Measurements from ENCODE around the gene CHST2. TPM values are rescaled to one million over a fixed set of nuclear protein-coding genes. Genes with fewer than 3 reads are reported as not detected.

The CHST2 gene
- total RNA-seq, 2 donors from 2014 or later: 3.5 to 11.3 TPM

DNA sequence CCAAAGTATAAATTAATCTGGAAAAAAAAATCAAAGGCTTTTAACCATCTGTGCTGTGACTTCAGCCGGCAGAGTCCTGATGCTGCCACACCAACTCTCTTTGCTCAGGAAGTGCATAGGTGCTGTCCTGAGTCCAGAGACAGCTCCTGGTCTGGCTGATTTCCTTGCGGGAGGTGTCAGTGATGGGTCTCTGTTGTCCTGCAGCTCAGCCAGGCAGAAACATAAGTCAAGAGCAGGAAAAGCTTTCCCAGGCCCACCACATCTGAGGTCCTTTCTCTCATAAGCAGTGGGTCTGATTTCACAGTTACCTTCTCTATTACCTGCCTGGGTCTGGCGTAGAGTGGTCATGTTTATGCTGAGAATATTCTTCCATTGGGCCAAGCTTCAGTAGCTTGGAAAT, 19.4 kb downstream of the CHST2 start:
- Histone ChIP-seq H3K4me3 (no peak overlapping the region), H3K27me3 (replicated peaks; ENCODE audit: insufficient read depth) (no peaks in the 10 kb centered on the region), H3K9me3 (no peaks in the 10 kb centered on the region), H3K36me3 (no peaks in the 10 kb centered on the region), H3K27ac (no peak overlapping the region), H3K4me1 (ENCODE audit: control insufficient read depth in 1 of 2, low read depth in 2 of 2) (no peaks in the 10 kb centered on the region)
- TF ChIP-seq, protein P1, sequence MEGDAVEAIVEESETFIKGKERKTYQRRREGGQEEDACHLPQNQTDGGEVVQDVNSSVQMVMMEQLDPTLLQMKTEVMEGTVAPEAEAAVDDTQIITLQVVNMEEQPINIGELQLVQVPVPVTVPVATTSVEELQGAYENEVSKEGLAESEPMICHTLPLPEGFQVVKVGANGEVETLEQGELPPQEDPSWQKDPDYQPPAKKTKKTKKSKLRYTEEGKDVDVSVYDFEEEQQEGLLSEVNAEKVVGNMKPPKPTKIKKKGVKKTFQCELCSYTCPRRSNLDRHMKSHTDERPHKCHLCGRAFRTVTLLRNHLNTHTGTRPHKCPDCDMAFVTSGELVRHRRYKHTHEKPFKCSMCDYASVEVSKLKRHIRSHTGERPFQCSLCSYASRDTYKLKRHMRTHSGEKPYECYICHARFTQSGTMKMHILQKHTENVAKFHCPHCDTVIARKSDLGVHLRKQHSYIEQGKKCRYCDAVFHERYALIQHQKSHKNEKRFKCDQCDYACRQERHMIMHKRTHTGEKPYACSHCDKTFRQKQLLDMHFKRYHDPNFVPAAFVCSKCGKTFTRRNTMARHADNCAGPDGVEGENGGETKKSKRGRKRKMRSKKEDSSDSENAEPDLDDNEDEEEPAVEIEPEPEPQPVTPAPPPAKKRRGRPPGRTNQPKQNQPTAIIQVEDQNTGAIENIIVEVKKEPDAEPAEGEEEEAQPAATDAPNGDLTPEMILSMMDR (IDR thresholded peaks at IDR 0.05): no peak
- ATAC-seq (ENCODE audit: insufficient number of reproducible peaks, low FRiP score, low read depth) (no peak), DNase-seq (ENCODE audit: low spot score) (no peak)

DNA sequence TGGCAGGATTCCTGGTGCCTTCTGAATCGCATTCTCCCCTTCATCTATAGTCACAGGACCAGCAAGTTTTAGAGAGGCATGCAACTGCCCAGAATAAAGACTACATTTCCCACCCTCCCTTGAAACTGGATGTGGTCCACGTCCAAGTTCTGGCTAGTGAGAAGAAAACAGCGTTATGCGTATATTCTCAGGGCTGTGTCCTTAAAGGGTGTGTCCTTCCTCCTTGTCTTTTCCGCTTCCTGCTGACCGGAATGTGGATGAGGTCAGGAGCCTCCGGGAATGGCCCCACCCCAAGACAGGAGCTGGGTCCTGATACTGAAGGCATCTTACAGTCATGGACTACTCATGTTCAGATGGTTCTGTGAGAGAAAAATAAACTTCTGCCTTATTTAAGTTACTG, 20.2 kb downstream of the CHST2 start:
- TF ChIP-seq, protein P1 (IDR thresholded peaks at IDR 0.05): no peak
- Histone ChIP-seq H3K27me3 (replicated peaks; ENCODE audit: insufficient read depth) (no peaks in the 10 kb centered on the region), H3K4me3 (no peak overlapping the region), H3K9me3 (no peaks in the 10 kb centered on the region), H3K36me3 (no peaks in the 10 kb centered on the region), H3K27ac (no peak overlapping the region), H3K4me1 (ENCODE audit: control insufficient read depth in 1 of 2, low read depth in 2 of 2) (no peaks in the 10 kb centered on the region)
- DNase-seq (ENCODE audit: low spot score) (no peak), ATAC-seq (ENCODE audit: insufficient number of reproducible peaks, low FRiP score, low read depth) (no peak)

DNA sequence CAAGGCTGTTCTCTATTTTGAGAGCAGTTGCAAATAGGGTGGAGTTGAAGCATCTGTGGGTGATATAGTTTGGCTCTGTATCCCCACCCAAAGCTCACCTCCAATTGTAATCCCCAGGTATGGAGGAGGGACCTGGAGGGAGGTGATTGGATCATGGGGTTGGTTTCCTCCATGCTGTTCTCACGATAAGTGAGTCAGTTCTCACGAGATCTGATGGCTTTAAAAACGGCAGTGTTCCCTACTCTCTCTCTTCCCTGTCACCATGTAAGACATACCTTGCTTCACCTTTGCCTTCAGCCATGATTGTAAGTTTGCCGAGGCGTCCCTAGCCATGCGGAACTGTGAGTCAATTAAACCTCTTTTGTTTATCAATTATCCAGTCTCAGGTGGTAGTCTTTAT, 21.0 kb downstream of the CHST2 start:
- DNase-seq (ENCODE audit: low spot score): no peak
- no peak for ATAC-seq (ENCODE audit: insufficient number of reproducible peaks, low FRiP score, low read depth)
- H3K36me3 ChIP-seq: no peaks in the 10 kb centered on the region
- H3K4me1 ChIP-seq (ENCODE audit: control insufficient read depth in 1 of 2, low read depth in 2 of 2): no peaks in the 10 kb centered on the region
- H3K27ac ChIP-seq: no peak overlapping the region
- H3K4me3 ChIP-seq: no peak overlapping the region
- TF ChIP-seq, protein P1 (IDR thresholded peaks at IDR 0.05): no peak
- no peaks in the 10 kb centered on the region for H3K9me3 ChIP-seq
- H3K27me3 ChIP-seq (replicated peaks; ENCODE audit: insufficient read depth): no peaks in the 10 kb centered on the region

DNA sequence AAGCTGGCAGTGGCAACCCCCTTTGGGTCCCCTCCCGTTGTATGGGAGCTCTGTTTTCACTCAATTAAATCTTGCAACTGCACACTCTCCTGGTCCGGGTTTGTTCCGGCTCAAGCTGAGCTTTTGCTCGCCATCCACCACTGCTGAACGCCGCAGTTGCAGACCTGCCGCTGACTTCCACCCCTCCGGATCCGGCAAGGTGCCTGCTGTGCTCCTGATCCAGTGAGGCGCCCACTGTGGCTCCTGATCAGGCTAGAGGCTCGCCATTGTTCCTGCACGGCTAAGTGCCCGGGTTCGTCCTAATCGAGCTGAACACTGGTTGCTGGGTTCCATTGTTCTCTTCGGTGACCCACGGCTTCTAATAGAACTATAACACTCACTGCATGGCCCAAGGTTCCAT, 22.8 kb downstream of the CHST2 start:
- H3K4me1 ChIP-seq (ENCODE audit: control insufficient read depth in 1 of 2, low read depth in 2 of 2): no peaks in the 10 kb centered on the region
- no peak for ATAC-seq (ENCODE audit: insufficient number of reproducible peaks, low FRiP score, low read depth)
- no peaks in the 10 kb centered on the region for H3K9me3 ChIP-seq
- H3K36me3 ChIP-seq: no peaks in the 10 kb centered on the region
- no peak overlapping the region for H3K27ac ChIP-seq
- H3K27me3 ChIP-seq (replicated peaks; ENCODE audit: insufficient read depth): no peaks in the 10 kb centered on the region
- TF ChIP-seq, protein P1 (IDR thresholded peaks at IDR 0.05): no peak
- DNase-seq (ENCODE audit: low spot score): no peak
- H3K4me3 ChIP-seq: no peak overlapping the region

DNA sequence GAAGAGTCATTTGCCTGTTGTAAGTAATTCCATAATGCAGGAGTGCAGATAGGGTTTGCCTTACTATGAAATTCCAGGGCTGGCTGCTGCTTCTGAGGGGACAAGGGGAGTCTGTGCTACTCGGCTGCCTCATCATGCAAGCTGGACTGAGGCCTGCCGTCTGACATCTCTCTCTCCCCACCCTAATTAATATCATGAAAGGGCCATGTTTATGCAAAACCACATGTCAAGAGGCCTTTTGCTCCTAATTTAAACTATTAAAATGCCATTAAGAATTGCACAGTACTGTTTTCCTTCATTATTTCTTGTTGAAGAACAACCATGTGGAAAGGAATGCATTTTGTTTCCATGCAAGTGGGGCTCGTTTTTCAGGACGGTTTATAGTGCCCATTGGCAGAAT, 26.3 kb downstream of the CHST2 start:
- Histone ChIP-seq H3K9me3 (no peaks in the 10 kb centered on the region), H3K36me3 (no peaks in the 10 kb centered on the region), H3K4me1 (ENCODE audit: control insufficient read depth in 1 of 2, low read depth in 2 of 2) (no peaks in the 10 kb centered on the region), H3K27me3 (replicated peaks; ENCODE audit: insufficient read depth) (no peaks in the 10 kb centered on the region), H3K27ac (no peak overlapping the region), H3K4me3 (no peak overlapping the region)
- DNase-seq (ENCODE audit: low spot score) (no peak), ATAC-seq (ENCODE audit: insufficient number of reproducible peaks, low FRiP score, low read depth) (no peak)
- TF ChIP-seq, protein P1 (IDR thresholded peaks at IDR 0.05): no peak
